Neural cell (in vitro differentiated cells): ENCODE results near the gene KCNG3. TPM values are rescaled to one million over a fixed set of nuclear protein-coding genes. Genes with fewer than 3 reads are reported as not detected.

Experiments used
- H2AFZ ChIP-seq: fragments of 200-600, 300-800 bp; sonication (generic), shearing (Covaris generic); 2 replicates; pipeline ENCODE4 v1.6.0; 2014; ENCODE audit warnings: low read depth, mild to moderate bottlenecking, antibody characterized with exemption, low read length, moderate library complexity
- H3F3A ChIP-seq: fragments of 200-600 bp; shearing (Covaris generic); 2 replicates; pipeline ENCODE4 v1.6.1; 2016; ENCODE audit warnings: mild to moderate bottlenecking, moderate library complexity, mixed read lengths, antibody characterized with exemption, low read length; ENCODE audit not compliant: insufficient read depth, poor library complexity, severe bottlenecking
- H3K27ac ChIP-seq: fragments of 200-600, 300-800 bp; sonication (generic), shearing (Covaris generic); 2 replicates; pipeline ENCODE4 v1.5.1; 2014; ENCODE audit warnings: mild to moderate bottlenecking, low read length, moderate library complexity
- H3K27me3 ChIP-seq: fragments of 300-800, 200-600 bp; sonication (generic), shearing (Covaris generic); 2 replicates; pipeline ENCODE4 v1.6.0; 2014; ENCODE audit warnings: mild to moderate bottlenecking, low read depth, low read length, moderate library complexity; ENCODE audit not compliant: insufficient read depth
- H3K36me3 ChIP-seq: fragments of 300-800, 200-600 bp; sonication (generic), shearing (Covaris generic); 2 replicates; pipeline ENCODE4 v1.5.1; 2014; ENCODE audit warnings: mild to moderate bottlenecking, antibody characterized with exemption, low read length, moderate library complexity; ENCODE audit not compliant: insufficient read depth
- H3K4me2 ChIP-seq: fragments of 300-800, 200-600 bp; sonication (generic), shearing (Covaris generic); 2 replicates; pipeline ENCODE4 v1.6.0; 2014; ENCODE audit warnings: mild to moderate bottlenecking, low read length
- H3K4me3 ChIP-seq: fragments of 300-800, 200-600 bp; sonication (generic), shearing (Covaris generic); 2 replicates; pipeline ENCODE4 v1.5.1; 2014; ENCODE audit warnings: mild to moderate bottlenecking, low read length, moderate library complexity
- H3K79me2 ChIP-seq: fragments of 200-600 bp; shearing (Covaris generic); replicated peaks from 2 replicates; pipeline ENCODE4 v1.6.0; 2014; ENCODE audit warnings: mild to moderate bottlenecking, low read length, moderate library complexity; ENCODE audit not compliant: insufficient read depth
- H3K9ac ChIP-seq: fragments of 300-800, 200-600 bp; sonication (generic), shearing (Covaris generic); 2 replicates; pipeline ENCODE4 v1.6.1; 2016; ENCODE audit warnings: mild to moderate bottlenecking, low read length, mixed read lengths
- H3K9me2 ChIP-seq: fragments of 200-600 bp; shearing (Covaris generic); 2 replicates; pipeline ENCODE4 v1.6.1; 2016; ENCODE audit warnings: mild to moderate bottlenecking, low read length, mixed read lengths; ENCODE audit not compliant: insufficient read depth
- H3K9me3 ChIP-seq: fragments of 200-600, 300-800 bp; sonication (generic), shearing (Covaris generic); 2 replicates; pipeline ENCODE4 v1.6.1; 2016; ENCODE audit warnings: mild to moderate bottlenecking, mixed run types, low read length, moderate library complexity, mixed read lengths
- H4K20me1 ChIP-seq: fragments of 200-600 bp; shearing (Covaris generic); 2 replicates; pipeline ENCODE4 v1.6.1; 2016; ENCODE audit warnings: mild to moderate bottlenecking, mixed run types; ENCODE audit not compliant: insufficient read depth
- EP300 ChIP-seq: fragments of 450-650 bp; conservative IDR thresholded peaks from 2 replicates; pipeline ENCODE4 v1.6.1; 2014; ENCODE audit warnings: antibody characterized with exemption, mild to moderate bottlenecking, moderate library complexity; ENCODE audit not compliant: poor library complexity, severe bottlenecking
- EZH2 ChIP-seq: fragments of 200-600, 300-800 bp; shearing (Covaris generic), sonication (generic); IDR thresholded peaks from 2 replicates; pipeline ENCODE4 v1.6.1; 2014; ENCODE audit warnings: antibody characterized with exemption, low read length, borderline replicate concordance, mild to moderate bottlenecking; ENCODE audit not compliant: insufficient read depth, poor library complexity, severe bottlenecking
- MXI1 ChIP-seq: fragments of 450-650 bp; conservative IDR thresholded peaks from 2 replicates; pipeline ENCODE4 v1.6.1; 2014; ENCODE audit warnings: antibody characterized with exemption, mild to moderate bottlenecking; ENCODE audit not compliant: poor library complexity, severe bottlenecking
- POLR2AphosphoS5 ChIP-seq: IDR thresholded peaks from 2 replicates; pipeline ENCODE4 v1.6.1; 2012
- RAD21 ChIP-seq: fragments of 450-650 bp; conservative IDR thresholded peaks from 2 replicates; pipeline ENCODE4 v1.6.1; 2014; ENCODE audit warnings: antibody characterized with exemption, mild to moderate bottlenecking, moderate library complexity
- SMC3 ChIP-seq: fragments of 450-650 bp; conservative IDR thresholded peaks from 2 replicates; pipeline ENCODE4 v1.6.1; 2014; ENCODE audit warnings: antibody characterized with exemption, mild to moderate bottlenecking, moderate library complexity; ENCODE audit not compliant: poor library complexity
- TAF1 ChIP-seq: IDR thresholded peaks from 2 replicates; pipeline ENCODE4 v1.6.1; 2012; ENCODE audit warnings: low read depth
- polyA plus RNA-seq: library from polyadenylated mRNA; depleted of rRNA; stranded (reverse); fragments of >200 nt; gene quantifications from 2 replicates; pipeline ENCODE4 v1.2.3, GENCODE V29; 2014
- TF ChIP-seq, protein P1 (sequence below): fragments of 450-650 bp; IDR thresholded peaks from 2 replicates; pipeline ENCODE4 v1.5.1; 2014; ENCODE audit warnings: antibody characterized with exemption, mild to moderate bottlenecking, moderate library complexity; ENCODE audit not compliant: poor library complexity, severe bottlenecking
- TF ChIP-seq, protein P2 (sequence below): IDR thresholded peaks from 2 replicates; pipeline ENCODE4 v1.6.1; 2012; ENCODE audit warnings: borderline replicate concordance

KCNG3 gene
- polyA plus RNA-seq, 1 donor from 2014 or later, result 0.74 TPM

DNA sequence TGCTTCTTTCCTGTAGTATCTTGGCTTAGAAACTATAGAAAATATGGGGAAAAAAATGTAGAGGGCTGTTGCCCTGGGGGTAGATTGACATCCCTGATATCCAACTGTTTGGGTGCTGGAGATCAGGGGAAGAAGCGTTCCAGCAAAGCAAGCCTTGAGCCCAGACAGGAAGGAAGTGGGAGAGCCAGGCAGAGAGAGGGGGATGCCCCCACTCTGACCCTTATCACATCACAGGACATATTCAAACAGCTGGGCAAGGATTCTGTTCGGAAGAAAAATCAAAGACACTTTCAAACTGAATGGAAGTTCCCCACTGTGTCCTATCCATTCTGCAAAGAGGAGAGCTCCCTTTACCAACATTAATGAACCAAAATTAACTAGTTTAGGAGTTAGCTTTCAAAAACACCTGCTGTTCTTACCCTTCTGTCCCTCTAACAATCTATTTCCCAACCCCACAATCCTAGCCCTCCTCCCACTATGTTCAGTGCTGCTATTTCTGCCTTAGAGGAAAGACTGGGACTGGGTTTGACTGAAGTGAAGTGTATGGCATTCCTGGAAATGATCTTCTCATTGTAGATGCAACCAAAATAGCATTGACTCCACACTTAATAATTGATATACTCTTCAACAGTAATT lies 16.9 kb upstream of the KCNG3 start:
- no peak overlapping the region for H3K27ac ChIP-seq
- H4K20me1 ChIP-seq, result no peaks in the 10 kb centered on the region
- no peaks in the 10 kb centered on the region for H3F3A ChIP-seq
- H3K9me2 ChIP-seq, result no peaks in the 10 kb centered on the region
- no peak overlapping the region for H3K4me3 ChIP-seq
- no peaks in the 10 kb centered on the region for H3K79me2 ChIP-seq
- no peak overlapping the region for H3K4me2 ChIP-seq
- no peaks in the 10 kb centered on the region for H3K9me3 ChIP-seq
- H2AFZ ChIP-seq, result no peak overlapping the region
- no peak overlapping the region for H3K9ac ChIP-seq
- TF ChIP-seq RAD21, result no peak
- TF ChIP-seq SMC3, result no peak
- TF ChIP-seq EZH2, result no peak
- H3K36me3 ChIP-seq, result no peaks in the 10 kb centered on the region
- no peaks in the 10 kb centered on the region for H3K27me3 ChIP-seq

DNA sequence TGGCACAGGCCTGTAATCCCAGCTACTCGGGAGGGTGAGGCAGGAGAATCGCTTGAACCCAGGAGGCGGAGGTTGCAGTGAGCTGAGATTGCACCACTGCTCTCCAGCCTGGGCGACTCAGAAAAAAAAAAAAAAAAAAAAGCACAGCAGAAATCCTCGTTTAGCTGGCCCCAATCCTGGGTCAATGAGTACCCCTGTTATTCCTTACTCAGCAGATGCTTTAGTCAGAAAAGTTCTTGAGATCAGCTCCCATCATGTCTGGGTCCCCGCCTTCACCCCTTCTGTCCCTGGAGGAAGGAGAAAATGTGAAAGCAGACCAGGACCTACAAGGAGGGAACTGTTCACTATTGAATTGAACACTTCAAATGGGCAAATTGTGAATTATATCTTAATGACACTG lies 16.4 kb upstream of the KCNG3 start:
- TF ChIP-seq MXI1 (no peak), TAF1 (no peak), EP300 (no peak), RAD21 (no peak)

DNA sequence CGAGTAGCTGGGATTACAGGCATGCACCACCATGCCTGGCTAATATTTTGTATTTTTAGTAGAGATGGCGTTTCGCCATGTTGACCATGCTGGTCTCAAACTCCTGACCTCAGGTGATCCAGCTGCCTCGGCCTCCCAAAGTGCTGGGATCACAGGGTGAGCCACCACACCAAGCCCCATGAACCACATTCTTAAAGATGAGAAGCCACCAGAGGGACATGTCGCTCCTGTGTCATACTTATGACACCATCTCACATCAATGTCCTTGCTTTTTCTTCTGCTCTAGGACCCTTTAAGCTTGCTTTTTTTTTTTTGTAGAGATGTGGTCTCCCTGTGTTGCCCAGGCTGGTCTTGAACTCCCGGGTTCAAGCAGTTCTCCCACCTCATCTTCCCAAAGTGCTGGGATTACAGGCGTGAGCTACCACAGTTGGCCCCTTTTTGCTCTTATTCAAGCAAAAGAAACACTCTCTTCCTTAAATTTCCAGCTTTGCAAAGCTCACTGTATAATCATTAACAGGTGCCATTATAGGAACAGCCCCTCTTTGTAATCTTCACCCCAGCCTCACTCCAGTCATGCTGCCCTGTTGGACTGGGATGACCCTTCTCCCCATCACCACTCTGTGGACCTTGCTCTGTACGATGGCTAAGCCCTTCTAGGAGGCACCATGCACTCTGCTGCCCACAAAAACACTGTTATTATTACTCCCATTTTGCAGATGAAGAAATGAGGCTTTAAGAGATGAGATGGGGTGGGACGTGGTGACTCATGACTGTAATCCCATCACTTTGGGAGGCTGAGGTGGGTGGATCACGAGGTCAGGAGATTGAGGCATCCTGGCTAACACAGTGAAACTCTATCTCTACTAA lies 10.8 kb upstream of the KCNG3 start:
- Histone ChIP-seq H3K27ac (no peak overlapping the region), H3K4me3 (no peak overlapping the region), H3K36me3 (no peaks in the 10 kb centered on the region), H3F3A (no peaks in the 10 kb centered on the region), H3K4me2 (no peak overlapping the region), H3K9ac (no peak overlapping the region), H3K79me2 (no peaks in the 10 kb centered on the region), H4K20me1 (no peaks in the 10 kb centered on the region), H3K27me3 (no peaks in the 10 kb centered on the region), H2AFZ (no peak overlapping the region), H3K9me2 (no peaks in the 10 kb centered on the region), H3K9me3 (no peaks in the 10 kb centered on the region)
- TF ChIP-seq EZH2 (no peak), RAD21 (no peak)

More for the DNA sequence above, 16.4 kb upstream of the KCNG3 start:
- Histone ChIP-seq H3K9me3 (no peaks in the 10 kb centered on the region), H2AFZ (no peak overlapping the region), H3K4me3 (no peak overlapping the region), H3K27ac (no peak overlapping the region), H3K9ac (no peak overlapping the region), H4K20me1 (no peaks in the 10 kb centered on the region), H3F3A (no peaks in the 10 kb centered on the region), H3K79me2 (no peaks in the 10 kb centered on the region), H3K9me2 (no peaks in the 10 kb centered on the region), H3K36me3 (no peaks in the 10 kb centered on the region), H3K27me3 (no peaks in the 10 kb centered on the region), H3K4me2 (no peak overlapping the region)

DNA sequence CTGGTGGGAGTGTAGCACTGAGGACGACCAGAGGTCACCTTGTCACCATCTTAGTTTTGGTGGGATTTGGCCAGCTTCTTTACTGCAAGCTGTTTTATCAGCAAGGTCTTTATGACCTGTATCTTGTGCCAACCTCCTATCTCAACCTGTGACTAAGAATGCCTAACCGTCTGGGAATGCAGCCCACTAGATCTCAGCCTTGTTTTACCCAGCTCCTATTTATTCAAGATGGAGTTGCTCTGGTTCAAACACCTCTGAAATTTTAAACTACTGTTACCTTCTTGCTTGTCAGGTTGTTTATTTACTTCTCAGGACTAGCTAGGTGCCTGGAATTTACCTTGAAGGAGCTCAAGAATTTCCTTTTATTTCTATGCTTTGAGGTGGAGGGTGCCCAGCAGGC lies 9.5 kb upstream of the KCNG3 start:
- Histone ChIP-seq H3F3A (no peaks in the 10 kb centered on the region), H4K20me1 (no peaks in the 10 kb centered on the region), H3K9ac (no peak overlapping the region), H3K79me2 (no peaks in the 10 kb centered on the region), H2AFZ (no peak overlapping the region), H3K36me3 (no peaks in the 10 kb centered on the region), H3K27me3 (no peaks in the 10 kb centered on the region), H3K9me3 (no peaks in the 10 kb centered on the region), H3K4me3 (no peak overlapping the region), H3K4me2 (no peak overlapping the region), H3K27ac (no peak overlapping the region), H3K9me2 (no peaks in the 10 kb centered on the region)
- TF ChIP-seq MXI1, result no peak
- TF ChIP-seq, protein P1, sequence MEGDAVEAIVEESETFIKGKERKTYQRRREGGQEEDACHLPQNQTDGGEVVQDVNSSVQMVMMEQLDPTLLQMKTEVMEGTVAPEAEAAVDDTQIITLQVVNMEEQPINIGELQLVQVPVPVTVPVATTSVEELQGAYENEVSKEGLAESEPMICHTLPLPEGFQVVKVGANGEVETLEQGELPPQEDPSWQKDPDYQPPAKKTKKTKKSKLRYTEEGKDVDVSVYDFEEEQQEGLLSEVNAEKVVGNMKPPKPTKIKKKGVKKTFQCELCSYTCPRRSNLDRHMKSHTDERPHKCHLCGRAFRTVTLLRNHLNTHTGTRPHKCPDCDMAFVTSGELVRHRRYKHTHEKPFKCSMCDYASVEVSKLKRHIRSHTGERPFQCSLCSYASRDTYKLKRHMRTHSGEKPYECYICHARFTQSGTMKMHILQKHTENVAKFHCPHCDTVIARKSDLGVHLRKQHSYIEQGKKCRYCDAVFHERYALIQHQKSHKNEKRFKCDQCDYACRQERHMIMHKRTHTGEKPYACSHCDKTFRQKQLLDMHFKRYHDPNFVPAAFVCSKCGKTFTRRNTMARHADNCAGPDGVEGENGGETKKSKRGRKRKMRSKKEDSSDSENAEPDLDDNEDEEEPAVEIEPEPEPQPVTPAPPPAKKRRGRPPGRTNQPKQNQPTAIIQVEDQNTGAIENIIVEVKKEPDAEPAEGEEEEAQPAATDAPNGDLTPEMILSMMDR, result no peak
- TF ChIP-seq SMC3, result no peak
- TF ChIP-seq EZH2, result no peak
- no peak for TF ChIP-seq RAD21
- TF ChIP-seq POLR2AphosphoS5, result no peak
- TF ChIP-seq, protein P2, sequence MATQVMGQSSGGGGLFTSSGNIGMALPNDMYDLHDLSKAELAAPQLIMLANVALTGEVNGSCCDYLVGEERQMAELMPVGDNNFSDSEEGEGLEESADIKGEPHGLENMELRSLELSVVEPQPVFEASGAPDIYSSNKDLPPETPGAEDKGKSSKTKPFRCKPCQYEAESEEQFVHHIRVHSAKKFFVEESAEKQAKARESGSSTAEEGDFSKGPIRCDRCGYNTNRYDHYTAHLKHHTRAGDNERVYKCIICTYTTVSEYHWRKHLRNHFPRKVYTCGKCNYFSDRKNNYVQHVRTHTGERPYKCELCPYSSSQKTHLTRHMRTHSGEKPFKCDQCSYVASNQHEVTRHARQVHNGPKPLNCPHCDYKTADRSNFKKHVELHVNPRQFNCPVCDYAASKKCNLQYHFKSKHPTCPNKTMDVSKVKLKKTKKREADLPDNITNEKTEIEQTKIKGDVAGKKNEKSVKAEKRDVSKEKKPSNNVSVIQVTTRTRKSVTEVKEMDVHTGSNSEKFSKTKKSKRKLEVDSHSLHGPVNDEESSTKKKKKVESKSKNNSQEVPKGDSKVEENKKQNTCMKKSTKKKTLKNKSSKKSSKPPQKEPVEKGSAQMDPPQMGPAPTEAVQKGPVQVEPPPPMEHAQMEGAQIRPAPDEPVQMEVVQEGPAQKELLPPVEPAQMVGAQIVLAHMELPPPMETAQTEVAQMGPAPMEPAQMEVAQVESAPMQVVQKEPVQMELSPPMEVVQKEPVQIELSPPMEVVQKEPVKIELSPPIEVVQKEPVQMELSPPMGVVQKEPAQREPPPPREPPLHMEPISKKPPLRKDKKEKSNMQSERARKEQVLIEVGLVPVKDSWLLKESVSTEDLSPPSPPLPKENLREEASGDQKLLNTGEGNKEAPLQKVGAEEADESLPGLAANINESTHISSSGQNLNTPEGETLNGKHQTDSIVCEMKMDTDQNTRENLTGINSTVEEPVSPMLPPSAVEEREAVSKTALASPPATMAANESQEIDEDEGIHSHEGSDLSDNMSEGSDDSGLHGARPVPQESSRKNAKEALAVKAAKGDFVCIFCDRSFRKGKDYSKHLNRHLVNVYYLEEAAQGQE, result no peak
- TF ChIP-seq TAF1, result no peak
- TF ChIP-seq EP300, result no peak
